IMR-90 (cell line): Measurements from ENCODE around the gene TMEM128. TPM values are rescaled to one million over a fixed set of nuclear protein-coding genes. Genes with fewer than 3 reads are reported as not detected.

Experiments
- ATAC-seq: fragments of 200-7000 bp; cut with Tn5 transposase; 2 replicates; pipeline ENCODE4 v1.9.1; 2020; ENCODE audit warnings: low read depth, mild to moderate bottlenecking, moderate library complexity
- BruUV-seq: library from RNA; stranded (reverse); fragments of 400-500 nt; replicated peaks from 2 replicates; lab custom pipeline; 2021; lab: Mats Ljungman, UMichigan
- CTCF ChIA-PET: fragments of 300-600 bp; formaldehyde crosslinking; extraction: SDS; loops from one replicate; lab custom pipeline; 2021; ENCODE audit warnings: antibody characterized with exemption; lab: Yijun Ruan, JAX
- POLR2A ChIA-PET: fragments of 300-600 bp; sonication (Branson Sonifier 250); formaldehyde crosslinking; loops from one replicate; lab custom pipeline; 2022; ENCODE audit warnings: antibody characterized with exemption; ENCODE audit not compliant: unreplicated experiment; lab: Charles Lee
- DNase-seq: peaks from one replicate; pipeline ENCODE4 v3.0.0; 2013
- H2AFZ ChIP-seq: replicated peaks from 2 replicates; pipeline ENCODE3; 2013; ENCODE audit warnings: low read length, mild to moderate bottlenecking; ENCODE audit not compliant: poor library complexity
- H2AK5ac ChIP-seq: 2 replicates; pipeline ENCODE4 v1.6.1; 2013; ENCODE audit warnings: low read depth, low read length, inconsistent platforms
- H2AK9ac ChIP-seq: replicated peaks from 2 replicates; pipeline ENCODE3; 2013; ENCODE audit warnings: mild to moderate bottlenecking, low read depth, low read length, moderate library complexity; ENCODE audit not compliant: poor library complexity
- H2BK120ac ChIP-seq: 2 replicates; pipeline ENCODE4 v1.6.1; 2013; ENCODE audit warnings: low read depth, low read length, inconsistent platforms
- H2BK15ac ChIP-seq: 3 replicates; pipeline ENCODE4 v1.6.1; 2013; ENCODE audit warnings: low read depth, low read length, inconsistent platforms
- H2BK20ac ChIP-seq: 2 replicates; pipeline ENCODE4 v1.6.1; 2013; ENCODE audit warnings: low read depth, mild to moderate bottlenecking, inconsistent platforms, low read length, moderate library complexity
- H2BK5ac ChIP-seq: 2 replicates; pipeline ENCODE4 v1.6.1; 2013; ENCODE audit warnings: mild to moderate bottlenecking, low read depth, low read length, inconsistent platforms; ENCODE audit not compliant: poor library complexity, severe bottlenecking
- H3K14ac ChIP-seq: replicated peaks from 2 replicates; pipeline ENCODE4 v1.6.1; 2013; ENCODE audit warnings: low read depth, low read length, inconsistent platforms
- H3K18ac ChIP-seq: 2 replicates; pipeline ENCODE4 v1.6.1; 2013; ENCODE audit warnings: low read depth, low read length, control low read depth
- H3K23ac ChIP-seq: 2 replicates; pipeline ENCODE4 v1.6.1; 2013; ENCODE audit warnings: low read depth, low read length, inconsistent platforms
- H3K27ac ChIP-seq: 2 replicates; pipeline ENCODE4 v1.5.1; 2013; ENCODE audit warnings: mild to moderate bottlenecking, control low read depth, low read length; ENCODE audit not compliant: insufficient read depth
- H3K27me3 ChIP-seq: 2 replicates; pipeline ENCODE4 v1.6.1; 2013; ENCODE audit warnings: low read length; ENCODE audit not compliant: control insufficient read depth, insufficient read depth
- H3K36me3 ChIP-seq: 2 replicates; pipeline ENCODE4 v1.6.1; 2013; ENCODE audit warnings: low read length, mixed read lengths; ENCODE audit not compliant: control insufficient read depth, insufficient read depth
- H3K4ac ChIP-seq: 2 replicates; pipeline ENCODE4 v1.6.1; 2013; ENCODE audit warnings: low read depth, low read length, inconsistent platforms
- H3K4me1 ChIP-seq: 2 replicates; pipeline ENCODE4 v1.6.1; 2013; ENCODE audit warnings: low read length, mixed read lengths; ENCODE audit not compliant: control insufficient read depth, insufficient read depth
- H3K4me2 ChIP-seq: 2 replicates; pipeline ENCODE4 v1.6.1; 2013; ENCODE audit warnings: low read depth, mild to moderate bottlenecking, control low read depth, low read length, moderate library complexity
- H3K4me3 ChIP-seq: 2 replicates; pipeline ENCODE4 v1.5.1; 2013; ENCODE audit warnings: low read depth, mild to moderate bottlenecking, control low read depth, low read length, moderate library complexity; ENCODE audit not compliant: insufficient read depth
- H3K56ac ChIP-seq: 2 replicates; pipeline ENCODE4 v1.6.1; 2013; ENCODE audit warnings: low read length, inconsistent platforms; ENCODE audit not compliant: insufficient read depth; ENCODE audit errors: extremely low read depth
- H3K79me1 ChIP-seq, 2 experiments: 2 replicates each; pipeline ENCODE4 v1.6.1; 2013; ENCODE audit warnings: low read length in 2 of 2, inconsistent platforms in 1 of 2, low read depth in 1 of 2
- H3K9ac ChIP-seq: 2 replicates; pipeline ENCODE4 v1.6.1; 2013; ENCODE audit warnings: low read depth, low read length, control low read depth
- H3K9me1 ChIP-seq: 2 replicates; pipeline ENCODE4 v1.6.1; 2013; ENCODE audit warnings: low read length, inconsistent platforms; ENCODE audit not compliant: insufficient read depth
- H3K9me3 ChIP-seq: 2 replicates; pipeline ENCODE4 v1.6.1; 2013; ENCODE audit warnings: low read length; ENCODE audit not compliant: control insufficient read depth, insufficient read depth
- H4K20me1 ChIP-seq: 2 replicates; pipeline ENCODE4 v1.6.1; 2013; ENCODE audit warnings: low read length, inconsistent platforms; ENCODE audit not compliant: insufficient read depth
- H4K5ac ChIP-seq: 2 replicates; pipeline ENCODE4 v1.6.1; 2013; ENCODE audit warnings: mild to moderate bottlenecking, low read depth, low read length, control low read depth
- H4K8ac ChIP-seq, 2 experiments: 2 replicates each; pipeline ENCODE4 v1.6.1; 2013; ENCODE audit warnings: low read depth in 2 of 2, low read length in 2 of 2, control low read depth in 1 of 2, inconsistent platforms in 1 of 2
- H4K91ac ChIP-seq: 2 replicates; pipeline ENCODE4 v1.6.1; 2013; ENCODE audit warnings: low read depth, low read length, inconsistent platforms; ENCODE audit not compliant: insufficient read depth
- MAFK ChIP-seq: IDR thresholded peaks from 2 replicates; pipeline ENCODE4 v1.6.1; 2012; ENCODE audit warnings: low read depth, low read length, improper control_type of control experiment
- WGBS, 2 experiments: methylation state at CpG; one replicate each; pipeline versions ENCODE4 v1.1.5 to v1.1.7; 2013; ENCODE audit warnings: missing lambda C conversion rate in 2 of 2; ENCODE audit not compliant: insufficient read length in 1 of 2; ENCODE audit errors: extremely low coverage in 2 of 2; 5-methylcytosine and 5-hydroxymethylcytosine counted together
- dilution Hi-C: fragments of 300-500 bp; cut with HindIII; formaldehyde crosslinking; loops from one replicate; pipeline ENCODE4 v1.14.3; 2018; ENCODE audit warnings: low sequenced_read_pairs; ENCODE audit not compliant: unreplicated experiment
- in situ Hi-C: fragments of 300-500 bp; cut with MboI; formaldehyde crosslinking; loops from 3 replicates; pipeline ENCODE4 v1.14.3; 2019; ENCODE audit warnings: low sequenced_read_pairs, inconsistent platforms, mixed read lengths
- intact Hi-C: fragments of 100-400 bp; cut with micrococcal nuclease; formaldehyde crosslinking; loops from 2 replicates; pipeline ENCODE4 v1.10.0; 2022
- polyA plus RNA-seq, 3 experiments: library from polyadenylated mRNA; depleted of rRNA; stranded (reverse); fragments of >200 nt; gene quantifications; 2 replicates each; pipeline ENCODE4 v1.2.3, GENCODE V29; 2012; ENCODE audit warnings: low replicate concordance in 1 of 3
- total RNA-seq: library from RNA; depleted of rRNA; stranded (reverse); fragments of >200 nt; gene quantifications from 2 replicates; pipeline ENCODE4 v1.2.3, GENCODE V29; 2012

The TMEM128 gene
- total and polyA plus RNA-seq, 2 of the 4 experiments (the other 2 are of a cell fraction) = 21.9 to 22.6 TPM

GRCh38 chr4:4274226-4274625 is 26.2 kb upstream of the TMEM128 start:
- Histone ChIP-seq H3K27me3 (no peaks in the 10 kb centered on the region), H3K36me3 (peaks cover 45% of the 10 kb centered on the region), H3K4me3 (no peak overlapping the region), H2AFZ (no peak overlapping the region), H3K4me1 (no peaks in the 10 kb centered on the region; the same call in 1 of the 2 replicates), H3K79me1 (no peaks in the 10 kb centered on the region; a peak in 1 of 4 replicates), H2BK15ac (no peak overlapping the region), H2BK5ac (no peak overlapping the region), H4K91ac (no peak overlapping the region), H4K5ac (no peak overlapping the region), H3K27ac (no peak overlapping the region), H2AK9ac (no peak overlapping the region), H3K4me2 (no peak overlapping the region), H3K4ac (no peak overlapping the region), H2BK20ac (no peak overlapping the region), H4K8ac (no peak overlapping the region), H3K18ac (no peak overlapping the region), H3K9me3 (no peaks in the 10 kb centered on the region), H2BK120ac (no peak overlapping the region), H3K9ac (no peak overlapping the region), H3K14ac (no peak overlapping the region), H3K9me1 (no peaks in the 10 kb centered on the region), H3K23ac (no peak overlapping the region), H4K20me1 (no peaks in the 10 kb centered on the region), H2AK5ac (no peak overlapping the region), H3K56ac (no peak overlapping the region)
- intact Hi-C loops (no loop called here), dilution Hi-C loops (no loop called here), in situ Hi-C loops (no loop called here)
- 95% methylated on average over 6 of the region's 14 CpGs; no CpG with 5 or more reads in 1 of the 2 experiments for WGBS, 2 experiments
- POLR2A ChIA-PET = no interaction called here
- no TSS peak for BruUV-seq
- no peak for DNase-seq
- CTCF ChIA-PET = no interaction called here
- no peak for ATAC-seq
- TF ChIP-seq MAFK = no peak
